B cell (primary cell): ENCODE data around the gene KNTC1.

ENCODE experiments used
- EZH2 ChIP-seq: IDR thresholded peaks from 2 replicates; pipeline ENCODE4 v1.6.1; 2012; ENCODE audit warnings: borderline replicate concordance, low read depth, mild to moderate bottlenecking, moderate library complexity, low read length; ENCODE audit not compliant: insufficient read depth, poor library complexity, severe bottlenecking
- TF ChIP-seq, protein P1 (sequence below): fragments of 200-600 bp; IDR thresholded peaks from one replicate; pipeline ENCODE4 v1.8.0; 2022; ENCODE audit warnings: antibody characterized with exemption, mild to moderate bottlenecking

GRCh38 chr12:122563361-122563760, 36.3 kb downstream of the KNTC1 start:
- TF ChIP-seq, protein P1, sequence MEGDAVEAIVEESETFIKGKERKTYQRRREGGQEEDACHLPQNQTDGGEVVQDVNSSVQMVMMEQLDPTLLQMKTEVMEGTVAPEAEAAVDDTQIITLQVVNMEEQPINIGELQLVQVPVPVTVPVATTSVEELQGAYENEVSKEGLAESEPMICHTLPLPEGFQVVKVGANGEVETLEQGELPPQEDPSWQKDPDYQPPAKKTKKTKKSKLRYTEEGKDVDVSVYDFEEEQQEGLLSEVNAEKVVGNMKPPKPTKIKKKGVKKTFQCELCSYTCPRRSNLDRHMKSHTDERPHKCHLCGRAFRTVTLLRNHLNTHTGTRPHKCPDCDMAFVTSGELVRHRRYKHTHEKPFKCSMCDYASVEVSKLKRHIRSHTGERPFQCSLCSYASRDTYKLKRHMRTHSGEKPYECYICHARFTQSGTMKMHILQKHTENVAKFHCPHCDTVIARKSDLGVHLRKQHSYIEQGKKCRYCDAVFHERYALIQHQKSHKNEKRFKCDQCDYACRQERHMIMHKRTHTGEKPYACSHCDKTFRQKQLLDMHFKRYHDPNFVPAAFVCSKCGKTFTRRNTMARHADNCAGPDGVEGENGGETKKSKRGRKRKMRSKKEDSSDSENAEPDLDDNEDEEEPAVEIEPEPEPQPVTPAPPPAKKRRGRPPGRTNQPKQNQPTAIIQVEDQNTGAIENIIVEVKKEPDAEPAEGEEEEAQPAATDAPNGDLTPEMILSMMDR, result no peak
- no peak for TF ChIP-seq EZH2
